ENCODE measurements around the gene KCNQ5. TPM values are rescaled to one million over a fixed set of nuclear protein-coding genes. Genes with fewer than 3 reads are reported as not detected.

KCNQ5 gene
- total RNA-seq, 2 experiments from 2014 or later: 2.1 to 2.5 TPM

GRCh38 chr6:73169633-73170032, 547.8 kb downstream of the KCNQ5 start:
- H3K4me1 ChIP-seq (ENCODE audit: insufficient read depth, low read length): no peaks in the 10 kb centered on the region
- H3K36me3 Mint-ChIP-seq (ENCODE audit: low read depth): no peaks in the 10 kb centered on the region
- no peak for TF ChIP-seq CTCF (IDR thresholded peaks at IDR 0.05)
- H3K4me3 ChIP-seq (ENCODE audit: low read length): no peak overlapping the region
- POLR2A ChIA-PET: no interaction called here
- CTCF ChIA-PET: no interaction called here
- no peaks in the 10 kb centered on the region for H3K4me1 Mint-ChIP-seq (ENCODE audit: low read depth)
- intact Hi-C loops (cut with DNase I, micrococcal nuclease): no loop called here
- no peaks in the 10 kb centered on the region for H3K27me3 ChIP-seq (ENCODE audit: control insufficient read depth in 1 of 2, insufficient read depth in 2 of 2, low read length in 2 of 2)
- no peak overlapping the region for H3K27ac Mint-ChIP-seq
- no peak overlapping the region for H3K27ac ChIP-seq (ENCODE audit: low read depth in 1 of 2, low read length in 2 of 2)
- H3K36me3 ChIP-seq (ENCODE audit: insufficient read depth, low read length): no peaks in the 10 kb centered on the region
- no peaks in the 10 kb centered on the region for H3K9me3 Mint-ChIP-seq
- no peak for ATAC-seq (ENCODE audit: poor library complexity)
- no peaks in the 10 kb centered on the region for H3K27me3 Mint-ChIP-seq
- H3K4me3 Mint-ChIP-seq: no peak overlapping the region
- H3K9me3 ChIP-seq (ENCODE audit: control insufficient read depth in 1 of 2, insufficient read depth in 1 of 2, low read length in 2 of 2): no peaks in the 10 kb centered on the region
- no peak for DNase-seq

- H3K27me3 ChIP-seq (ENCODE audit: control insufficient read depth in 1 of 2, insufficient read depth in 2 of 2, low read length in 2 of 2): no peaks in the 10 kb centered on the region
- no peak overlapping the region for H3K4me3 Mint-ChIP-seq
- no peaks in the 10 kb centered on the region for H3K36me3 Mint-ChIP-seq (ENCODE audit: low read depth)
- H3K27ac ChIP-seq (ENCODE audit: low read depth in 1 of 2, low read length in 2 of 2): no peak overlapping the region
- H3K27me3 Mint-ChIP-seq: no peaks in the 10 kb centered on the region
- ChIA-PET CTCF (no interaction called here), POLR2A (no interaction called here)
- no peak for ATAC-seq (ENCODE audit: poor library complexity)
- DNase-seq: no peak
- H3K4me3 ChIP-seq (ENCODE audit: low read length): no peak overlapping the region
- no peaks in the 10 kb centered on the region for H3K9me3 Mint-ChIP-seq
- no peak for TF ChIP-seq CTCF (IDR thresholded peaks at IDR 0.05)
- no peaks in the 10 kb centered on the region for H3K4me1 Mint-ChIP-seq (ENCODE audit: low read depth)
- no peaks in the 10 kb centered on the region for H3K36me3 ChIP-seq (ENCODE audit: insufficient read depth, low read length)
- intact Hi-C loops (cut with DNase I, micrococcal nuclease): no loop called here
- no peaks in the 10 kb centered on the region for H3K9me3 ChIP-seq (ENCODE audit: control insufficient read depth in 1 of 2, insufficient read depth in 1 of 2, low read length in 2 of 2)
- H3K4me1 ChIP-seq (ENCODE audit: insufficient read depth, low read length): no peaks in the 10 kb centered on the region
- H3K27ac Mint-ChIP-seq: no peak overlapping the region
Measured at GRCh38 chr6:73174646-73175045, 552.8 kb downstream of the KCNQ5 start.

GRCh38 chr6:73176057-73176456, 554.2 kb downstream of the KCNQ5 start:
- Mint-ChIP-seq H3K36me3 (ENCODE audit: low read depth) (no peaks in the 10 kb centered on the region), H3K4me3 (no peak overlapping the region), H3K9me3 (no peaks in the 10 kb centered on the region), H3K4me1 (ENCODE audit: low read depth) (no peaks in the 10 kb centered on the region), H3K27me3 (no peaks in the 10 kb centered on the region), H3K27ac (no peak overlapping the region)
- POLR2A ChIA-PET: no interaction called here
- no peak for TF ChIP-seq CTCF (IDR thresholded peaks at IDR 0.05)
- Histone ChIP-seq H3K4me3 (ENCODE audit: low read length) (no peak overlapping the region), H3K27ac (ENCODE audit: low read depth in 1 of 2, low read length in 2 of 2) (no peak overlapping the region), H3K4me1 (ENCODE audit: insufficient read depth, low read length) (peaks cover 3% of the 10 kb centered on the region), H3K9me3 (ENCODE audit: control insufficient read depth in 1 of 2, insufficient read depth in 1 of 2, low read length in 2 of 2) (no peaks in the 10 kb centered on the region), H3K36me3 (ENCODE audit: insufficient read depth, low read length) (no peaks in the 10 kb centered on the region), H3K27me3 (ENCODE audit: control insufficient read depth in 1 of 2, insufficient read depth in 2 of 2, low read length in 2 of 2) (no peaks in the 10 kb centered on the region)
- CTCF ChIA-PET: no interaction called here
- DNase-seq (no peak), ATAC-seq (ENCODE audit: poor library complexity) (no peak)
- intact Hi-C loops (cut with DNase I, micrococcal nuclease): no loop called here

Data from CD4-positive, alpha-beta T cell (primary cell).